ENCODE data around the gene LIM2.
A peak's percentile ranks its signal among the peaks of the same experiment; 100 is the strongest.
"Not testable (repeated sequence)": the region's sequence is repeated elsewhere in the genome, so short reads cannot be mapped to it uniquely, and the experiment has no call there.

The LIM2 gene

DNA sequence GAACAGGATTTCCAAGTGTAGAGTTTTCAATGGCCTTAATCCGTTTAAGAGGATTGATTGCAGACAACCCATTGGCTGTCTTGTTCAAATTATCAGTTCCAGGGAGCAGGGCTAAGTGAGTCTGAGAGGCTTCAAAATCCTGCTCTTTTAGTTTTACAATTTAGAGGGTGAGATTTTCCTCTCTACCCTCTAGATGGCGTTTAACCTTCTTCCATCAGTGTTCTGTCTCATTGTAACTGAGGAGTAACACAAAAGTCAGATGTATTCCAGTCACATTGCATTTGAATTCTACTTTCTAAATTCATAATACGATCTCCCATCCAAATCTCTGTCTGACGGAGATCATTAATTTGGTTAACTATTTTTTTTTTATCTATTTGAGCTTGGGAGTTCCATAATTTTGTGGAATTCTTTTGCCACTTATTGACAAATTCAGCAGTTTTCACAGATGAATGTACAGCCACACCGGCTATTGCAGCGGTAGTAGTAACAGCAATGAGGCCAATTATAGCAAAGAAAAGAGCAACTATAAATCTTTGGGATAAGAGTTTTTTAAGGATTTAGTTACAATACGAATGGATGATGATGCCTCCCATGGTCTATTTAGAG is 10.4 kb upstream of the LIM2 start:
- TF ChIP-seq POLR2AphosphoS5 (IDR thresholded peaks at IDR 0.05; ENCODE audit: low read depth, low read length): no peak
- FAIRE-seq (peak; percentile 77), DNase-seq (ENCODE audit: insufficient read length, low spot score) (no peak)

DNA sequence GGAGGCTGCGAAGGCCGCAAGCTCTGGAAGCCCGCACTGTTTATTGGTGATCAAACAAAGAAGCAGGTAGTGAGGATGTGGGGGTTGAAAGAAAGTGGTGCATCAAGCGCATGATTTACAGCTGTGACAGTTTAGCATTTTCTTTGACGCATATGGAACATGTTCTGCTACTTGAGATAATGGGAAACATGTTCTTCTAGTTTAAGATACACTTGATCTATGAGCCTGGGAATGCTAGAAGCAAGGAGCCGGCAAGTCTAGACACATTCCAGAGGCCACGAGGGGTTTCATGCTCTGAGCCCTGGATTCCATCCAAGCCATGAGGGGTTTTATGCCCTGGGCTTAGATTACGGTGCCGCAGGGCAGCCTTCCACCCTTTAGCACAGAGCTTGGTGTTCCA is 9.7 kb upstream of the LIM2 start:
- DNase-seq (ENCODE audit: insufficient read length, low spot score); FAIRE-seq: not testable (repeated sequence)

DNA sequence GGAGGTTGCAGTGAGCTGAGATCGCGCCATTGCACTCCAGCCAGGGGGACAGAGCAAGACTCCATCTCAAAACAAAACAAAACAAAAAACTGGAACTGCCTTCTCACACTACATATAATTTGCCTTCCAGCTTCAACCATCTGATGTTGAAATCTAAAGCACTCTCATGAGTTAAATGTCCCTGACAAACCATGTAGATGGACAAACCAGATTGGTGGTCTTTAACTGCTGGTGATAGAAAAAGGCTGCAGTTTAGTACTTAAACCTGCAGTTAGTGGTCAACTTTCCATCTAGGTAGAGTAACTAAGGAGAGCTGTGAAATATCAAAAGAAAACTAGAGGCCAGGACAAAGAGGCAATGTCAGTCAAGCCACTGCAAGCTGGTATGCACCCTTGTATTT is 8.4 kb upstream of the LIM2 start:
- TF ChIP-seq POU2F2 (IDR thresholded peaks at IDR 0.05; ENCODE audit: low read depth, low read length) (no peak), PAX5 (IDR thresholded peaks at IDR 0.05; ENCODE audit: insufficient read depth, low read length, severe bottlenecking) (no peak), POLR2A (IDR thresholded peaks at IDR 0.05; ENCODE audit: low read depth, low read length) (no peak), POLR2AphosphoS5 (IDR thresholded peaks at IDR 0.05; ENCODE audit: low read depth, low read length) (no peak), SPI1 (IDR thresholded peaks at IDR 0.05; ENCODE audit: low read depth, low read length) (no peak), TAF1 (IDR thresholded peaks at IDR 0.05; ENCODE audit: low read depth, low read length) (no peak)
- no peak for DNase-seq (ENCODE audit: insufficient read length, low spot score)
- no peak for FAIRE-seq

DNA sequence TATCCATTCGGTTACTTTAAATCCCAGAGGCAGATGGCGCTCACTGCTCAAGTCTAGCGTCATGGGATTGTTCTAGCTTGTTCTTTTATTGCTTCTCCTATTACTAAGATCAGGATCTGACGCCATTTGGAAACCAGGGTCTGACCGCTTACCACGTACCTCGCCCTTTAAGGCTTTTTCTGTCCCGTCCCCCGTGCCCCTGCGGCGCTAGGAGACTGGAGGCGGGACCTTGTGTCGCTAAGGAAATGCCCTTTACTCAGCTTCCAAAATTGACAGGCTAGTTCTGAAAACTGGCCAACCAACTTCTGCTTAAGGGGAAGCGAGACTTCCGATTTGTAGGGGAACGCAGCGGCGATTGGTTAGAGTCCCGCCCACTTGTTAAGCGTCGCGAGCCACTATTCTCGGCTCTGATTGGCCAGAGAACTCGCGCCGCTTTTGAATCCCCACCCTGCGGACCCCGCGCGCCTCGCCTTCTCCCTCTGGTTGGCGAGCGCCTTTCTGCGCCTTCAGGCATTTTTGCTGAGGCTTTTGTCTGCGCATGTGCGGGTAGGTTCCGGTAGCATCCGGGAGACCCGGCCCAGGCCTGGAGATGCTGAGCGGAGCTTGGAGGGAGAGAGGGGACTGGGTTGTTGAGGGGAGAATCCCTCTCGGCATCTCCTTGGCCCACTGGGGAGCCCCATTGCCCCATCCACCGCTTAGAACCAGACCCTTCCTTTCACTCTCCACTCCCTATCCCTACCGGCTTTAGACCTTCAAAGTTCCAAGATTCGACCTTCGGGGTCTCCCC is 6.5 kb upstream of the LIM2 start:
- DNase-seq (ENCODE audit: insufficient read length, low spot score) (peak; percentile 80), FAIRE-seq (peak; percentile 93)

DNA sequence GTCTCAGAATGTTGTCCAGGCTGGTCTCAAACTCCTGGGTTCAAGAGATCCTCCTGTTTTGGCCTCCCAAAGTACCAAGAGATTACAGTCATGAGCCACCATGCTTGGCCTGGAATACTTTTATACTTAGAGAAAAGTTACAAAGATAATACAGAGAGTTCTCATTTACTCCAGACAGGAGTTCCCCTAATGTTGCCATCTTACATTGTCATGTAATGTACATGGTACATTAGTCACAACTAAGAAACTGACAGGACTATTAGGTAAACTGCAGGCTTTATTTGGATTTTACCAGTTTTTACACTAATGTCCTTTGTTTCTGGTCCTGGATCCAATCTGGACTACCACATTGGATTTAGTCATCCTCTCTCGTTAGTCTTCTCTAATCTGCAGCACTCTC is 4.9 kb upstream of the LIM2 start:
- no peak for FAIRE-seq
- DNase-seq (ENCODE audit: insufficient read length, low spot score): no peak

More for the DNA sequence above, 6.5 kb upstream of the LIM2 start:
- peak; percentile 67; the same call in 1 of the 2 replicates for TF ChIP-seq POLR2AphosphoS5 (IDR thresholded peaks at IDR 0.05; ENCODE audit: low read depth, low read length)
- TF ChIP-seq POLR2A (IDR thresholded peaks at IDR 0.05; ENCODE audit: low read depth, low read length): peak; percentile 72
- peak; percentile 49; the same call in 1 of the 2 replicates for TF ChIP-seq SPI1 (IDR thresholded peaks at IDR 0.05; ENCODE audit: low read depth, low read length)
- no peak for TF ChIP-seq PAX5 (IDR thresholded peaks at IDR 0.05; ENCODE audit: insufficient read depth, low read length, severe bottlenecking)
- TF ChIP-seq POU2F2 (IDR thresholded peaks at IDR 0.05; ENCODE audit: low read depth, low read length): no peak
- no peak for TF ChIP-seq TAF1 (IDR thresholded peaks at IDR 0.05; ENCODE audit: low read depth, low read length)

DNA sequence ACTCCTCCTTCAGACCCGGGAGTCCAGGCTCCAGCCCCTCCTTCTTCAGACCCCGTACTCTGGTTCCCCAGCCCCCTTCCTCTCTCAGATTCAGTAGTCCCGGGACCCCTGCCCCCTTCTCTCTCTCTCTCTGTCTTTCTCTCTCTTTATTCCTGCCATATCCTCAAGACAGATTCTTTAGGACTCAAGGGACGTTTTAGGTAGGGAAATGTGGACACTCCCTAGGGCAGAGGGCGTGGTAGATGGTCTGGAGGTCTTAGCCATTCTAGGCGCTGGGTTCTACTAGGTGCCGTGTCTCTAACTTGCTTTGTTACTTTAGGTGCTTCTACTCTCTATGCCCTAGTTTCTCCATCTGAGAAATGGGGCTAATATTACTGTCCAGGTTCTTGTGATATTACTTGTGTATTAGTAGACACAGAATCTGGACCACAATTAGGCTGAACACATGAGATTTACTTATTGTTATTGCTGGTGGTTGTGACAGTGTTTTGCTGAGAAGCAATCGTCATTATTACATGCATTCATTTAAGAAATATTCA is 3.4 kb upstream of the LIM2 start:
- DNase-seq (ENCODE audit: insufficient read length, low spot score) (no peak), FAIRE-seq (no peak)
- TF ChIP-seq PAX5 (IDR thresholded peaks at IDR 0.05; ENCODE audit: insufficient read depth, low read length, severe bottlenecking) (no peak), SPI1 (IDR thresholded peaks at IDR 0.05; ENCODE audit: low read depth, low read length) (no peak), POU2F2 (IDR thresholded peaks at IDR 0.05; ENCODE audit: low read depth, low read length) (no peak), POLR2AphosphoS5 (IDR thresholded peaks at IDR 0.05; ENCODE audit: low read depth, low read length) (no peak), POLR2A (IDR thresholded peaks at IDR 0.05; ENCODE audit: low read depth, low read length) (no peak), TAF1 (IDR thresholded peaks at IDR 0.05; ENCODE audit: low read depth, low read length) (no peak)

More for the DNA sequence above, 4.9 kb upstream of the LIM2 start:
- TF ChIP-seq TAF1 (IDR thresholded peaks at IDR 0.05; ENCODE audit: low read depth, low read length): no peak

DNA sequence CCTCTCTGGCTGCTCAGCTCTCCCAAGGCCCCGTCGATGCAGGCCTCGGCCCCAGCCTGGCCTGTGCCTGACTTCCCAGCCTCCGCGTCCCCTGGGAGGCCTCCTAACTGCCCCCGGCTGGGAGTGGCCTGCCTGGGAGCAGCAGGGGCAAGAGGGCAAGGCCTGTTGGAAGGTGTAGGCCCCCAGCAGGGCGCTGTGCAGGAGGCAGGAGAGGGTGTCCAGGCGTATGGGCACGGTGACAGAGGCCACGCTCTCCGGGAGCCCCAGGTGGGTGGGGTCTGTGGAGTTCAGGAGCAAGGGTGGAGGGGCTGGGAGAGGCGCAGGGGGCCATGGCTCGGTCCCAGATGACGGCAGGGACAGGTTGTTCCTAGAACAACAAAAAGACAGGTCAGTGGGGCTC is 1.4 kb upstream of the LIM2 start:
- no peak for DNase-seq (ENCODE audit: insufficient read length, low spot score)
- FAIRE-seq: no peak
- TF ChIP-seq PAX5 (IDR thresholded peaks at IDR 0.05; ENCODE audit: insufficient read depth, low read length, severe bottlenecking) (no peak), TAF1 (IDR thresholded peaks at IDR 0.05; ENCODE audit: low read depth, low read length) (no peak), SPI1 (IDR thresholded peaks at IDR 0.05; ENCODE audit: low read depth, low read length) (no peak), POU2F2 (IDR thresholded peaks at IDR 0.05; ENCODE audit: low read depth, low read length) (no peak), POLR2AphosphoS5 (IDR thresholded peaks at IDR 0.05; ENCODE audit: low read depth, low read length) (no peak), POLR2A (IDR thresholded peaks at IDR 0.05; ENCODE audit: low read depth, low read length) (no peak)

DNA sequence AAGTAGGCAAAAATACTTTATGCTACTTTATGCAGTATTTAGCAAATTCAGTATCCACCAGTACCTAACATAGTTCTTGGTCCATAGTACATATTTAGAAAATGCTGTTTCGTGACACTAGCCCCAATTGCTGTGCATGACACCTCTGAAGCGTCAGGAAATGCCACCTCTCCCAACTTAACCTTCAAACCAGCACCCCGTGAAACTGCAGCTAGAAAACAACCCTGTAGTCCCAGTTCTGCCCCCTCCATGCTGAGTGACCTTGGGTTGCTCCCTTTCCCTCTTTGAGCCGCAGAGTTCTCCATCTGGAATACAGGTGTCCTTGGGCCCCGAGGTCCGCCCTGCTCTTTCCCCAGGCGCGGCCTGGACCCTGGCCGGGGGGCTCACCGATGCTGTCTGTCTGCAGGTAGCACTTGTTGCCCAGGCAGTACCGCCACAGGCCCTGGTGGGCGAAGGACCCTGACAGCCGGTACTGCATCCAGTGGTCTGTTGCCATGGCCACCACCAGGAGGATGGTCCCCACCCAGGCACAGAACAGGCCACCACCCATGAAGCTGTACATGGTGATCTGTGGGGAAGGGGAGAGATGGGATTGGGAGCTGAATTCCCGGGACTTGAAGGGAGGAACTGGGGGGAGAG is 773 bp downstream of the LIM2 start:
- DNase-seq (ENCODE audit: insufficient read length, low spot score) (no peak), FAIRE-seq (no peak)
- no peak for TF ChIP-seq TAF1 (IDR thresholded peaks at IDR 0.05; ENCODE audit: low read depth, low read length)
- no peak for TF ChIP-seq POLR2A (IDR thresholded peaks at IDR 0.05; ENCODE audit: low read depth, low read length)
- no peak for TF ChIP-seq POU2F2 (IDR thresholded peaks at IDR 0.05; ENCODE audit: low read depth, low read length)
- no peak for TF ChIP-seq POLR2AphosphoS5 (IDR thresholded peaks at IDR 0.05; ENCODE audit: low read depth, low read length)
- no peak for TF ChIP-seq PAX5 (IDR thresholded peaks at IDR 0.05; ENCODE audit: insufficient read depth, low read length, severe bottlenecking)
- no peak for TF ChIP-seq SPI1 (IDR thresholded peaks at IDR 0.05; ENCODE audit: low read depth, low read length)

DNA sequence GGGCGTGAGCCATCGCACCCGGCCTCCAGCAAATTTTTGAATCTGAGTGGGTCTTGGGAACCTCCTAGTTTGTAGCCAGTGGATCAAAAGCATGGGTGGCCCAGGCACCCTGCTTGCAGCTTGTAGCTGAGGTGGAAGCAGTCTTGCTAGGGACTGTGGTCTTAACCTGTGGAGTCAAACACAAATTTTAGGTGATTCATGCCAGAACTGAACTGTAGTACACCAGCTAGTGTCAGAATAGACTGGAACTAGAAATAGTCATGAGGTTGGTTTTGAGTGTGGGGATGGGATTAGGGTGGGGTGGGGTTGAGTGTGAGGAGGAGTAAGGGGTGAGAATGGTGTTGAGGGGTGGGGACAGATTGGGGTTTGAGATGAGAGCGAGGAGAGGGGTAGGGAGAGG is 5.8 kb downstream of the LIM2 start:
- no peak for TF ChIP-seq PAX5 (IDR thresholded peaks at IDR 0.05; ENCODE audit: insufficient read depth, low read length, severe bottlenecking)
- no peak for TF ChIP-seq SPI1 (IDR thresholded peaks at IDR 0.05; ENCODE audit: low read depth, low read length)
- no peak for TF ChIP-seq POLR2A (IDR thresholded peaks at IDR 0.05; ENCODE audit: low read depth, low read length)
- TF ChIP-seq TAF1 (IDR thresholded peaks at IDR 0.05; ENCODE audit: low read depth, low read length): no peak
- no peak for TF ChIP-seq POU2F2 (IDR thresholded peaks at IDR 0.05; ENCODE audit: low read depth, low read length)
- no peak for TF ChIP-seq POLR2AphosphoS5 (IDR thresholded peaks at IDR 0.05; ENCODE audit: low read depth, low read length)
- DNase-seq (ENCODE audit: insufficient read length, low spot score) (no peak), FAIRE-seq (no peak)

DNA sequence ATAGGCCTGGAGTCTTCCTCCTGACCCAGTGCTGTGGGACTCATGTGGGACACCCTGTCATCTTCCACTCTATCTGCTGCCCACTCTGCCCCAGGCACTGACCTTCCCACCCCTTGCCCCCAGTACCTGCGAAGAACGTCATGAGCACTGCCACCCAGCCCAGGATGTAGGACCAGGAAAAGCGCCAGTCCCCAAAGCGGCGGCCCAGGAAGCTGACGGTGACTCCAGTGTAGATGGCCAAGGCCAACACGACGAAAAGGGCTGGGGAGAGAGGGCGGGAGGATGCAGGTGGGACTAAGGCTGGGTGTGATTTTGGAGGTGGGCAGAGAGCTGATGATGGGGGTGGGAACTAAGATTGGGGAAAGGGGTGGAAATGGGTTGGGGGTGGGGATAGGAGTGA is 7.4 kb downstream of the LIM2 start:
- TF ChIP-seq POLR2A (IDR thresholded peaks at IDR 0.05; ENCODE audit: low read depth, low read length): no peak
- no peak for TF ChIP-seq POU2F2 (IDR thresholded peaks at IDR 0.05; ENCODE audit: low read depth, low read length)
- no peak for TF ChIP-seq TAF1 (IDR thresholded peaks at IDR 0.05; ENCODE audit: low read depth, low read length)
- no peak for TF ChIP-seq SPI1 (IDR thresholded peaks at IDR 0.05; ENCODE audit: low read depth, low read length)
- TF ChIP-seq POLR2AphosphoS5 (IDR thresholded peaks at IDR 0.05; ENCODE audit: low read depth, low read length): no peak
- TF ChIP-seq PAX5 (IDR thresholded peaks at IDR 0.05; ENCODE audit: insufficient read depth, low read length, severe bottlenecking): no peak
- no peak for FAIRE-seq
- DNase-seq (ENCODE audit: insufficient read length, low spot score): no peak

Measured in GM12891 (cell line).